ENCODE data around the gene OGA.
A peak's percentile ranks its signal among the peaks of the same experiment; 100 is the strongest.

Gene OGA

DNA sequence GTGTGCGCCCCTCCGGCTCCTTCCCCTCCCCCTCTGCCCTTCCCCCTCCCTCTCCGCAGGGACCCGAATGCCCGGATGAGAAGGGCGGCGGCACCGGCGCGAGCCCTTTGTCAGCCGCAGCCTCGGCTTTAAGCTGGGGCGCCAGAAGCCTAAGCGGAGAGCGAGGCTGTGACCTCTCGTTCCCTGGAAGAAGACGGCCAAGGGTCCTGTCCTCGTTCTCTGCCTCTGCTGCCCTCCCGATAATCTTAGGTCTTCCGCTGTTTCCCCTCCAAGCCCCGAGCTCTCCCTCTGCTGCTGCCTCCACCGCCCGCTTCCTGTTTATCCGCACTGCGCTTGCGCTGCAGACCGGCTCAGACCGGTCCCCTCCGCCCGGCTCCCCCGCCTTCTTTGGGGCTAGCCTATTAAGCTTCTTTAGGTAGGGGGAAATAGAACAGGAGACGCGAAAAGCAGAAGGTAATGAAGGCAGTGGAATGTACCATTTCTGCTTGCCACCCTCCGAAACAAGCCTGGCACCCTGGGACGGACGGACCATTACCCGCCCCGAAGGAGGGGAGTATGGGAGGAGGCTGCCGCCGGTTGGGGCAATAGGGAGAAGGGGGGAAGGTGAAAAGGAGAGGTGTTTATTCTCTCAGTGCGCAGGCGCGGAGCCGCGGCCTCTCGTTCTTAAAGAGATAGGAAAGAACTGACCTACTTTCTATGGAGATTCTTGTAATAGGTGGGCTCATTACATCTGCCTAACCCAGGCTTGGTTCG, at the start of gene OGA:
Gene OGA, minus strand, starts transcription at position 326 of the 753 bp plus-strand sequence. CDS start 422 bp downstream, outside the sequence.
- DNase-seq (ENCODE audit: low spot score) = peak; percentile 93

DNA sequence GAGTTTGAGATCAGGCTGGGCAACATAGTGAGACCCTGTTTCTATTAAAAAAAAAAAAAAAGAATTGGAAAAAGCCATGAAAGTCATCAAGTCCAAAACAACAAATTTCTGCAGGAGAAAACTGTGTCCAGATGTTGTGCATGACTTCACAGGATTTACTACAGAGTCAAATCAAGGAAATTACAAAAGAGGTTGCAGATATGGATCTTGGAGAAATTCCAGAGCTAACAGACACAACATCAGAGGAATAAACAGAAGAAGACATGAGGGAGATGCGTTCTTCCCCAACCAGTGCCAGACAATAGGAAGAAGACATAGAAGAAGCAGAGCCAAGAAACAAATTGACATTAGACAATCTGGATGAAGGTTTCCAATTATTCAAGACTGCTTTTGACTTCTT, 49.7 kb upstream of the OGA start:
- no peak for DNase-seq (ENCODE audit: low spot score)

DNA sequence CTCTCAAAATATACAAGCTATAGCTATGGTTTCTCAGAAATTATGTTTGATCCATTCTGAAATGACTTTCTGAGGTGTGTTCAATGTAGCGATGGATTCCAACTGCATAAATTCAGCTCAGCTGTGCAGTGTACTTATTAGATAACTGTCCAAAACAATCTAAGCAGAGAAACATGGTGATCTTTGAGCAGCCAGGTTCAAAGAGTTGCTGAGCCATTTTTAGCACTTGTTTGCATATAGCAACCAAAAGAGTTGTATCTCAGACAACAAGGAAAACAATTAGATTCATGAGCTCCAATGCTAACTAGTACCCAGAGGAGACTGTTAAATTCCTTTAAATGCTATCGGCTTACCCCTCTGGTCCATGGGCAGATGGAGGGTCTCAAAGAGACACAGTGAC, 41.3 kb upstream of the OGA start:
- no peak for DNase-seq (ENCODE audit: low spot score)

DNA sequence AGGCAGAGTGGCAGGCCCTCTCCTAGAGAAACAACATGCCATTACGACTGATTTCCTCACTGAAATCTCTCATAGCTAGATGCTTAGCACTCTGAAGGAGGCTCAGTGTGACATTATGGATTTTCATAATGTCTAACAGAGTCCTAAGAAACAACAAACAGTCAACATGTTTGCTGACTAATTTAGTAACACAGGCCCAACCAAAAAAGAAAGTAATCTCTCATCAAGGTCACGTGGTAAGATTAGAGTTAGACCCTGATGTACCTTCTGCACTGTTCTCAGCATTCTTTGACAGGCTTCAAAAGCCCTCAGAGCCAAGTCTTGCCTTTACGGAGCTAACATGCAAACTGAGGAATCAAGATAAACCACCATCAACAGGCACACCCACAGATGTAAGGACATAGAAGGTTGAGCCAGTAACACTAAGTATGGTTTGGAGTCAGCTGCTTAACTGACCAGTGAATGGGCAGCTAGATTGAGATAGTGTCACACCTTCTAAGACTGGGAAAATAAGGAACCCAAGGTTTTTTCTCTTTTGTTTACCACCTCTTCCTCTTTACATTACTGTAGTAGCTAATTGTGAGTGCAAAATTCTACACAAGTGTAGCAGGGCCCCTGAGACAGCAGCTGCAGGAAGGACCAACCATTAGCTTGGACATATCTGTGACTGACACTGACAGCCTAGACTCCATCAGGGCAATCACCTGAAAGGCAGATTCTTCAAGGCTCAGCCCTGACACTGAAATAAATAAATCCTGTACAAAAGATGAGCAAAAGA, 40.7 kb upstream of the OGA start:
- no peak for DNase-seq (ENCODE audit: low spot score)

GRCh38 chr10:101857802-101858476, 39.7 kb upstream of the OGA start:
- DNase-seq (ENCODE audit: low spot score) = no peak

DNA sequence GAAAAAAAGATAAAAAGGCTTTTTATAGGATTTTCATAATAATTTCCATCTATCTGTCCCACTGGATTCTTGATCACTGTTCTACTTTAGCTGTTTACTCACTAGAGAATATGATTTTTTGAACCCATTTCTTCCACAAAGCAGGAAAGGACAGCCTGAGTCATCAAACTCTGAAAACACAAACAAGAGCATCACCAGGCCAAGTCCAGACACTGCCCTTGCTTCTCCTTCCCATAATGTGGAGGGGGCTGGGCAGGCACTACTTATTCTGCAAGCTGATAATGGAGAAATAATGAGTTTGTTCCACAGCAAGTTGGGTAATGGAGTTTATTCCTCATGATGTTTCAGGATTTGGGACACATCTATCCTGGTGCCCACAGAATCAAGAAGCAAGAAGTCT, 38.4 kb upstream of the OGA start:
- no peak for DNase-seq (ENCODE audit: low spot score)

DNA sequence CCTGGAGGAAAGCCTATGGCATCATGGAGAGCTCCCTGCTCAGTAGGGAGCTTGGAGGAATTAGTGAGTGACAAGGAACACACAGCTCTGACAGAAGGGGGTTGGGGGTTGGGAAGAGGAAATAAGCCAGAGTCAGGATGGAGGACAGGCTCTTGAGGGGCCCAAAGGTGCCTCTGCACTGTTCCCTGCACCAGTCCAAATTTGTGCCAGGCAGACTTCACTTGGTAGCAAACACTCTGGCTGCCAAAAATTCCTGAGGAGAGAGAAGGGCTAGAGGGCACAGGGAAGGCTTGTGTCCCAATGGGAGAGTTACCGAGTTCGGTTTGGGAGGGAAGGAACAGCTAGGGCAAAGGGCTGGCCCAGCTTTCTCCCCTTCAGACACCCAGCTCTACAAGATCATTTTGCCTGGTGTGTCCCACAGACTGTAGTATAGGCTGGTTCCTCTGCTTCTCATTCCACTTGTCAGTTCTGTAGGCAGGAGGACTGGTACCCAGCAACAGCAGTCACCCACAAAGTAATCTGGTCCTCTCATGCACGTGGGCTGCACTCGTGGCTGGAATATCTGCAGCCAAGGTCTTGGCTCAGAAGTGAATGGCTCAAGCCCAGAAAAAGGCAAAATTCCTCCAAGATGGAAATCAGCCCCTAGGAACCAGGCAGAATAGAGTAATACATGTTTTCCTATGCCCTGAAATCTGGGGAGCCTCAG, 33.3 kb upstream of the OGA start:
- no peak for DNase-seq (ENCODE audit: low spot score)

DNA sequence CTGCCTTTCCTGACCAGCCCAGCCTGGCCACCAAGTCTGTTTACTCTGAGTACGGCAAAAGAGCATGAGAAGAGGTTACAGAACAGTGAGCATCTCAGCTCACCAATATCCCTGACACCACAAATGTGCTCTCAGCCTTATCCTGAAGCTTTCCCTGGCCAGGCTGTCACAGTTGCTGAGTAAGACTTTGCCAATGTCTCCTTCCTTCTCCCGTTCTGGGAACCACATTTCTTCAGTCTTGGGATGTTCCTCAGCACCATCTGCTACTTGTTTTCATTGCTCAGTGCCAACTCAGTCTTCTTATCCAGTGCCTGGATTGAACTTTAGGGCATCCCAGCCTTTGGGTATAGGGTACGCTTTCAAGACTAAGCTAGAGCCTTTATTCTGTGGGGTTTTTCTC, 32.5 kb upstream of the OGA start:
- DNase-seq (ENCODE audit: low spot score) = no peak

DNA sequence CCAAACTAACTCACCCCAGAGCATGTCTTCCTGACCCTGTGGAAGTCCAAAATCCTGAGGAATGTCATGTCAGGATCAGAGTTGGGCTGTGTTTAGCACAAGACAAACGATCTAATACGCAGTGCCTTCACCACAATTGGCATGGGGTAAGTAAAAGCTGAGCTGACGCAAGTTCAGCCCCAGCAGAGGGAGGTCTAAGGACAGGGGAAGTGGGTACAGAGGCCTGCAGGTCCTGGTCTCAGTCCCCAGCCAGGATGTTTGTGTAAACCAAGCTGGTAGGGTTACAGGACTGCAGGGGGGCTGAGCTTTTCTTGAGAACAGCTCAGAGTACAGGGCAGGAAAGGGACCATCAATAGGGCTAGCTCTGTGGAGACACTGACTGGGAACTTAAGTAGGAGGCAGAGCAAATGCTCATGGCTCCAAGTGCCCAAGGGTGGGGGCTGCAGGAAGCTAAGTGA, 30.7 kb upstream of the OGA start:
- no peak for DNase-seq (ENCODE audit: low spot score)

DNA sequence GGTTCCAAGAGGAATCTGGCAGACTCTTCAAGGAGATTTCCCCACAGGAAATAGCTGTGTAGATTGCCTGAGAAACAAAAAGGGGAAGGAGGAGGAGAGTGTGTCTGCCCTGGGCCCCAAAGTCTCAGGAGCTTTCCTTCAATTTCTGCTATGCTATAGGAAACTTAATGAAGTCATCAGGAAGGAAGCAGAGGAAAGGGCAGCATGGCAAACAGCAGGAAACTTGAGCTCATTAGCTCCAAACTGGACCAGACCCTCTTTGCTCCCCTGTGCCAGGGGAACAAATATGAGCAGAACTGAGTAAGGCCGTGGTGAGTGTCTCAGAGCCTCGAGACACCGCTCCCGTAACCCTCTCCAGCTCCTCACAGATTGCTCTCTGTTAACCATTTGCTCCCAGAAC, 30.2 kb upstream of the OGA start:
- DNase-seq (ENCODE audit: low spot score) = no peak

GRCh38 chr10:101845893-101846292, 27.6 kb upstream of the OGA start:
- DNase-seq (ENCODE audit: low spot score) = no peak

- peak; percentile 70 for DNase-seq (ENCODE audit: low spot score)
These were observed 25.1 kb upstream of the OGA start, which contains the start of gene KCNIP2 for GRCh38 chr10:101843032-101844021. Gene KCNIP2 (minus strand): TSS chr10:101843800. CDS start chr10:101843568, 232 bp downstream.

DNA sequence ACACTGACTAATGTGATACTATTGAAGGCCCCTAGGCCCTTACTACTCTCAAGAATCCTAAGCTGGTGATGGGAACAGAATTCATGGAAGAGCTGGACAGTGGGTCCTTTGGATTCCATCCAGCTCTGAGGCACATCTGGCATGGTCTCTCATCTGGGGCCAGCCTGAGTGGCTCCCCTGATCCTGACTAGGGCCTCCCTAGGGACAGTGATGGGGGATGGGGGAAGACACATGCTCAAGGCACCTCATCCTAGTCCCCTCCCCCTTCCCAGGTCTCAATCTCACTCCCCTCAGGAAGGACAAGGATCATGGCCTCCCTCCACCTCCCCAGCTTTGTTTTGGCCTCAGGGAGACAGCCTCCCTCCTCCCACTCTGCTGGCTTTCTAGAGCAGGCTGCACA, 23.6 kb upstream of the OGA start:
- no peak for DNase-seq (ENCODE audit: low spot score)

- peak; percentile 91 for DNase-seq (ENCODE audit: low spot score)
These were observed 22.7 kb upstream of the OGA start for GRCh38 chr10:101840741-101841453.

DNA sequence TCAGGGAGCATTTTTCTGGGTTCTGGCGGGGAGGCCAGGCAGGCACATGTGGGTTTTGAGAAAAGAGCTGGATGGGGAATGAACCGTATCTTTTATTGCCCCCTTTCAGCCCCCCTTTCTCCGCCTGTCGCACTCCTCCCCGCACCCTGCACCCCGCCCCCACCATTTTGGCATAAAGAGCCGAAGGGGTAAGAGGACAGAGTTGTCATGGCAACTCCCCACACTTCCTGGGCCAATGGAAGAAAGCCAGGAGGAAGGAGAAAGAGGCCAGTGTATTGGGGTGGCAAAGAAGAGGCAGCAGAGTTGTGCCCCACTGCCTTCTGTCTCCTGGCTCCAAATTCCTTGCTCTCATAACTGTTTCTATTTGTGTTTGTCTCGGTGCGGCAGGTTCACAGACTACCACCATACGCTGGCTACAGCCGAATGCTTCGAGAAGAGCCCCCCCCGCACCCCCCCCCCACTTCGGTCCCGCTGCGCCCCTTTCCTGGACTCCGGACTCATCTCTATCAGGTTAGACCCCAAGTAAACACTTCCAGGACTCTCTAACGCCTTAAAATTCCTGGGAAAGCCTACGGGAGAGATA, 21.9 kb upstream of the OGA start:
- no peak for DNase-seq (ENCODE audit: low spot score)

GRCh38 chr10:101839416-101840063, 21.3 kb upstream of the OGA start:
- DNase-seq (ENCODE audit: low spot score) = peak; percentile 84

- no peak for DNase-seq (ENCODE audit: low spot score)
These were observed 20.8 kb upstream of the OGA start for GRCh38 chr10:101839002-101839401.

GRCh38 chr10:101838416-101838970, 20.2 kb upstream of the OGA start:
- no peak for DNase-seq (ENCODE audit: low spot score)

DNA sequence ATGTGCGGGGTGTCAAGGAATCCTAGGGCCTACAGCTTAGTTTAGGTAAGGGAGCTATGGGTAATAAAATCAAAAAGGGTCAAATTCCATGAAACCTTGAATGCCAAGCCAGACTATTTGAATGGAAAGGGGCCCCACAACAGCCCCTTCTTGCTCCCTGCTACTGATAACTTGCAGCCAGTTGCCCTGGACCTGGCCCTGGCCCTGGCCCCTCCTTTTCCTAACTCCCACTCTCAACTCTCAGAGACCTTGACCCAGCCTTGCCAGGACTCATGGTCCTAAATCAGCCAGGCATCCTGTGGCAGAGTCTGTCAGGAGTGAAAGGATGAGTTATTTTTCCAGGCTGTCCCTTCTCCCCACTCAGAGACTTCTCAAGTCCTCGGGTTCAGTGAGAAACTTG, 19.5 kb upstream of the OGA start:
- DNase-seq (ENCODE audit: low spot score) = peak; percentile 62

Measured in HuH-7 (cell line).